Subcutaneous adipose tissue (tissue), 4 donors: ENCODE data around the gene AMDHD2. TPM values are rescaled to one million over a fixed set of nuclear protein-coding genes. Genes with fewer than 3 reads are reported as not detected.

Source experiments
- total RNA-seq, 4 donors: library from RNA; depleted of rRNA; stranded (reverse); fragments of >200 nt; gene quantifications; one replicate each; pipeline ENCODE4 v1.1.0, GENCODE V29; 2016
- TF ChIP-seq, protein P1 (sequence below): fragments of 450-650 bp; IDR thresholded peaks from one replicate; pipeline ENCODE4 v1.5.1; 2016; ENCODE audit warnings: low read depth, mild to moderate bottlenecking, control low read depth, antibody characterized with exemption, moderate library complexity

AMDHD2 gene
- total RNA-seq, 4 donors from 2014 or later = 19.4 to 60.5 (median 42.9) TPM

DNA sequence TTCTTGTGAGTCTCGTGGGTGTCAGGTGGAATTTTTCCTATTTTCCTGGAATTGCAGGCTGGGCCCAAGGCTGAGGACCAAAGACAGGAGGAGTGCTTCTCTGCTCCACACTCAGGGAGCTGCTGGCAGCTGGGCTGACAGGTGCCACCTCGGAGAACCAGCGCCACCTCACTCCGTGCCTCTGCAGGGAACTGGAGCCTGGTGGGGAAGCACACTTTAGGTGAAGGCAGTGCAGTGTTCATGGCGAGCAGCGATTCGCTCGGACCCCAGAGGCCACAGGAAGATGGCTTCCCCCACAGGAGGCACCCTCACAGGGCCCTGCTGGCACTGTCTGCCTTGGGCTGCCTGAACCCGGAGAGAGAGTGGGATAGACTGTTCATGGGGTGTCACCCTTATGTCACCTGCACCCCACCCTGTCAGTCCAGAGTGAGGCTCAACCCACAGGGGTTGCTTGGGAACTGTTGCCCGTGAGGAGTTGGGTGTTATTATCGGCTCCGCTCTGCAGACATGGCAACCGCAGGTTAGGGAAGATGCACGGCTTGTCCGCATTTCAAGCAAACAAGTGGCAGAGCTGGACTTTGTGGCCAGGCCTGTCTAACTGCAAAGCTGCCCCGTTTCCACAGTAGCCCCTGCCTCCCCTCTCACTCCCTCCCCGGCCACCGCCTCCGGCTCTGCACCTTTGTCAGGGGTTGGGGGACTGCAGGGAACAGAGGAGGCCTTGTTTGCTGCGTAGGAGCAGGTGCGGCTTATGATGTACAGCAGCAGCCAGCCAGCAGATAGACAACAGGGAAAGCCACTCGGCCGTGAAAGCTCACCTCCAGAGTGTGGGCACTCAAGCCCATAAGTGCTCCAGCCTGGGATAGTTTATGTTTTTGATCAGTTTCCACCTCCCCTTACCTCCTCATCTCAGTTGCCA, 29.7 kb upstream of the AMDHD2 start:
- TF ChIP-seq, protein P1, sequence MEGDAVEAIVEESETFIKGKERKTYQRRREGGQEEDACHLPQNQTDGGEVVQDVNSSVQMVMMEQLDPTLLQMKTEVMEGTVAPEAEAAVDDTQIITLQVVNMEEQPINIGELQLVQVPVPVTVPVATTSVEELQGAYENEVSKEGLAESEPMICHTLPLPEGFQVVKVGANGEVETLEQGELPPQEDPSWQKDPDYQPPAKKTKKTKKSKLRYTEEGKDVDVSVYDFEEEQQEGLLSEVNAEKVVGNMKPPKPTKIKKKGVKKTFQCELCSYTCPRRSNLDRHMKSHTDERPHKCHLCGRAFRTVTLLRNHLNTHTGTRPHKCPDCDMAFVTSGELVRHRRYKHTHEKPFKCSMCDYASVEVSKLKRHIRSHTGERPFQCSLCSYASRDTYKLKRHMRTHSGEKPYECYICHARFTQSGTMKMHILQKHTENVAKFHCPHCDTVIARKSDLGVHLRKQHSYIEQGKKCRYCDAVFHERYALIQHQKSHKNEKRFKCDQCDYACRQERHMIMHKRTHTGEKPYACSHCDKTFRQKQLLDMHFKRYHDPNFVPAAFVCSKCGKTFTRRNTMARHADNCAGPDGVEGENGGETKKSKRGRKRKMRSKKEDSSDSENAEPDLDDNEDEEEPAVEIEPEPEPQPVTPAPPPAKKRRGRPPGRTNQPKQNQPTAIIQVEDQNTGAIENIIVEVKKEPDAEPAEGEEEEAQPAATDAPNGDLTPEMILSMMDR = no peak

DNA sequence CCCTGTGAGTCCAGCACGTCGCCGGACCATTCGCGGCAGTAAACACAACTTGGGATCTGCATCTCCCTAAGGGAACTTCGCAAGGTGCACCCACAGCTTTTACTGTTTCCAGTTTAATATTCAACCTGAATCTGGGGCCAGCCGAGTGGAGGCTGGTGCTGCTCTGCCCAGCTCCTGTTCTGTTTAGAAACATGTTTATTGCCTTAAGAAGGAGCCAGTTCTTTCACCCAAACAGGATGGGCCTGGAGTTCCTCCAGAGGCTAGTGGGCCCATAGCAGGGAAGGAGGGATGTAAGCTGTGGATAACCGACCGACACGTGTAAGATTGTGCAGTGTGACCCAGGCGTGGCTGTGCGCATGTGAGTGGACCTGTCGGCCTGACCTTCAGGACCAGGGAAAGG, 27.9 kb upstream of the AMDHD2 start:
- TF ChIP-seq, protein P1 = no peak

DNA sequence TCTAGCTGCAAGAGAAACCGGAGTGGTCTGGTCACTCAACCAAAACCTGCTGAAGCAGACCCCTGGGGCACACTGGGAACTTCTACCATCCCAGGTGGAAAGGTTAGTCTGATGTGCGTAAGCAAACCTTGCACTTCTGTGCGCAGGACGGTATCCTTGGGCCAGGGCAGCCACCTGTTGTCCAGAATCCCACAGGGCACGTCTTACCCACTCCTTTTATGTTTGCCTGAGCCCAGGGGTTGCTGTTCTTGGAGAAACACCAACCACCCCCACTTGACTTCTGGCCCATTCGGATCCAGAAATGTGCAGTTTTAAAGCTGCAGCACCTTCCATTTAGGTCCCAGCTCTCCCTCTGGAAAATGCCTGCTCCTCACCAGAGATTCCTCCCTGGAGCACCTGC, 26.6 kb upstream of the AMDHD2 start:
- TF ChIP-seq, protein P1 = no peak

DNA sequence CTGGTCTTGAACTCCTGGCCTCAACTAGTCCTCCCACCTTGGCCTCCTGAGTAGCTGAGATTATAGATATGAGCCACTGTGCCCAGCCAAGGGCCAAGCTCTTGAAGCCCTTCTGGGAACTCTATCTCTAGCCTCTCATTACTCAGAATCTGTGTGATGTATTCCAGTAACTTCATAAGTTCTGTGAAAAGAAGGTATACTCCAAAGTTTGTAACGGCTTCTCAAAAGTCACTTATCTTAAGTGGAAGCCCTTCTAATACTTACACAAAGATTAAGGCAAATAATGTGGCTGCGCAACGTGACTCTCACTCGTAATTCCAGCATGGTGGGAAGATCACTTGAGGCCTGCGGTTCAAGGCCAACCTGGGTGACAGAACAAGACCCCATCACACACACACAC, 25.6 kb upstream of the AMDHD2 start:
- TF ChIP-seq, protein P1 = no peak

DNA sequence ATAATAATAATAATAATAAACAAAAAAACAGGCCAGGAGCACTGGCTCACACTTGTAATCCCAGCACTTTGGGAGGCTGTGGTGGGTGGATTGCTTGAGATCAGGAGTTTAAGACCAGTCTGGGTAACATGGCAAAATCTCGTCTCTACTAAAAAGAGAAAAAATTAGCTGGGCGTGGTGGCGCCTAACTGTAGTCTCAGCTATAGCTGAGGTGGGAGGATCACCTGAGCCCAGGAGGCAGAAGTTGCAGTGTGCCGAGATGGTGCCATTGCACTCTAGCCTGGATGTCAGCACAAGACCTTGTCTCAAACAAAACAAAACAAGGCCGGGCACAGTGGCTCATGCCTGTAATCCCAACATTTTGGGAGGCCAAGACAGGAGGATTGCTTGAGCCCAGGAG, 25.1 kb upstream of the AMDHD2 start:
- TF ChIP-seq, protein P1 = no peak

DNA sequence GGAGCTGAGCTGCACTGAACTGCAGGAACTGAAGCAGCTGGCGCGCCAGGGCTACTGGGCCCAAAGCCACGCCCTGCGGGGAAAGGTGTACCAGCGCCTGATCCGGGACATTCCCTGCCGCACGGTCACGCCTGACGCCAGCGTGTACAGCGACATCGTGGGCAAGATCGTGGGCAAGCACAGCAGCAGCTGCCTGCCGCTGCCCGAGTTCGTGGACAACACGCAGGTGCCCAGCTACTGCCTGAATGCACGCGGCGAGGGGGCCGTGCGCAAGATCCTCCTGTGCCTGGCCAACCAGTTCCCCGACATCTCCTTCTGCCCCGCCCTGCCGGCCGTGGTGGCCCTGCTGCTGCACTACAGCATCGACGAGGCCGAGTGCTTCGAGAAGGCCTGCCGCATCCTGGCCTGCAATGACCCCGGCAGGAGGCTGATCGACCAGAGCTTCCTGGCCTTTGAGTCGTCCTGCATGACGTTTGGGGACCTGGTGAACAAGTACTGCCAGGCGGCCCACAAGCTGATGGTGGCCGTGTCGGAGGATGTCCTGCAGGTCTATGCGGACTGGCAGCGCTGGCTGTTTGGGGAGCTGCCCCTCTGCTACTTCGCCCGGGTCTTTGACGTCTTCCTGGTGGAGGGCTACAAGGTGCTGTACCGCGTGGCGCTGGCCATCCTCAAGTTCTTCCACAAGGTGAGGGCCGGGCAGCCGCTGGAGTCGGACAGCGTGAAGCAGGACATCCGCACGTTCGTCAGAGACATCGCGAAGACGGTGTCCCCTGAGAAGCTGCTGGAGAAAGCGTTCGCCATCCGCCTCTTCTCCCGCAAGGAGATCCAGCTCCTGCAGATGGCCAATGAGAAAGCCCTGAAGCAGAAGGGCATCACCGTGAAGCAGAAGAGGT, 23.7 kb upstream of the AMDHD2 start:
- TF ChIP-seq, protein P1 = no peak

DNA sequence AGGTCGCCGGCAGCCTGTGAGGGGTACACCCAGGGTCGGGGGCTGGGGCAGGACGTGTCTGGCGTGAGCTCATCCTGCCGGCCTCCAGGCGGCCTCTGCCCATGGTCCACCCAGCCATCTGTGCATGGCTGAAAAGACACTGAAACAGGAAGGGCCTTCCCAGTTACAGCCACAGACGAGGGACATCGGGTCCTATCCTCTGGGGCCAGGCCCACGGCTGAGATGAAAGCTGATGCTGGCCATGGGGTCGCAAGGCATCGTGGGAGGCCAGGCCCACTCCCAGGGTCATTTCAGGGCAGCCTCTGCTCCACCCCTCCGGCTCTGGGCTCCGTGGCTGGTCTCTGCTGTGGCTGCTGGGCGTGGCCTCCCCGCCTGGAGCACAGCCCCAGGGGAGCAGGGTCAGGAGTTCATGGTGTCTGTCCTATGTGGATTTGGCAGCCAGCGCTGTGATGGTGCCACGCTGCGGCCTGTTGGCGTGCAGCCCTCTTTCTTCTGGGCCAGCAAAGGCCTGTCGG, 23.0 kb upstream of the AMDHD2 start:
- TF ChIP-seq, protein P1 = no peak
